GM19328 (cell line): Measurements from ENCODE around the gene AGFG1.

Experiments
- ATAC-seq: cut with Tn5 transposase; IDR thresholded peaks from one replicate; pipeline ENCODE4 v1.9.1; 2021; ENCODE audit warnings: mild to moderate bottlenecking, moderate library complexity; ENCODE audit not compliant: unreplicated experiment

The AGFG1 gene

DNA sequence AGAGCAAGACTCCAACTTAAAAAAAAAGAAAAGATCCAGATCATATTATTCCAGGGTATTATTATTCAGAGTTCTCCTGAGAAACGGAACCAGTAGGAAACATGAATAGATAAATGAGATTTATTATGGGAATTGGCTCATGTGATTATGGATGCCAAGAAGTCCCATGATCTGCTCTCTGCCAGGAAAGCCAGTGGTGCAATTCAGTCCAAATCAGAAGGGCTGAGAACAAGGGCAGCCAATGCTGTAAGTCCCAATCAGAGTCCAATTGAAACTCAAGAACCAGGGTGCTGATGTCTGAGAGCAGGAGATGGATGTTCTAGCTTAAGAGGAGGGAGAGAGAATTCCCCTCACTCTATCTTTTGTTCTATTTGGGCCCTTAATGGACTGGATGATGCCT, 134.5 kb downstream of the AGFG1 start:
- no peak for ATAC-seq

DNA sequence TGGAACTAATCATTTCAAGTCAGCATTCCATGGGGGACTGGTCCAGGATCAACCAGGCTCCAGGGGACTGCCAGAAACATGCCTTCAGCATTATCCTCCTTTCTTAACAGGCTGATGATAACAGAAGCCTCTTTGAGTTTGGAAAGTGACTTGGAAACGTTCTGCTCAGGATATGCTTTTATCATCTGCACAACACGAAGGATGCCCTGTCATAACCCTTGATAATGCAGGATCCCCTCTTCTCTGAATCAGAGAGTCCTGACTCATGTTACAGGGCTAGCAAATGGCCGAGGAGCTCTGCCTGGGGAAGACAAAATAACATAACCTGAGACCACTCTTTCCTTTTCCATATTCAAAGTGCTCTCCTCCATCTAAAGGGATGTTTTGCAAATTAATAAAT, 136.0 kb downstream of the AGFG1 start:
- ATAC-seq, result no peak

DNA sequence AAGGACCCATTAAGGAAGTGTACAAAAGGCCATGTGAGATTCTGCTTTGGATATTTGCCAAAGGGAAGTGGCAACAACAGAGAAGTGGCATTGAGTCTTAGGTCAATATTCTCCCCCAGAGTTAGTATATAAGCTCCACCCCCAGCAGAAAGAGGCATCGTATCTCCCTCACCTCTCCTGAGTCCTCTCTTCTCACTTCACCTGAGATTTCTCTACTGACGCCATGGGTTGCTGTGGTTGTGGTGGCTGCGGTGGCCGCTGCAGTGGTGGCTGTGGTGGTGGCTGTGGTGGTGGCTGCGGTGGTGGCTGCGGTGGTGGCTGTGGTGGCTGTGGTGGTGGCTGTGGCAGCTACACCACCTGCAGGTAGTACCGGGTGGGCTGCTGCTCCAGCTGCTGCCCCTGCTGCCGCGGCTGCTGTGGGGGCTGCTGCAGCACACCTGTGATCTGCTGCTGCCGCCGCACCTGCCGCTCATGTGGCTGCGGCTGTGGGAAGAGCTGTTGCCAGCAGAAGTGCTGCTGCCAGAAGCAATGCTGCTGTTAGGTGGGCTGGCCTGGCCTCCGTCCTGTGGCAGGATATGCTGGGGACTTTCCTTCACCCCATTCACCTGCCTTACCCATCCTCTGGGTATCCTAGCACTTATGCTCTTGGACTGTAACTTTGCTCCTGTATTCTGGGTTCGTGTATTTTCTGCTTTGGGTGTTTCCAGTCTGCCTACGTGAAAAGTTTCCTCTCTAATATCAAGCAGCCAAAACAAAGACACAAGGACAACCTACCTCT, 136.8 kb downstream of the AGFG1 start:
- ATAC-seq, result no peak

DNA sequence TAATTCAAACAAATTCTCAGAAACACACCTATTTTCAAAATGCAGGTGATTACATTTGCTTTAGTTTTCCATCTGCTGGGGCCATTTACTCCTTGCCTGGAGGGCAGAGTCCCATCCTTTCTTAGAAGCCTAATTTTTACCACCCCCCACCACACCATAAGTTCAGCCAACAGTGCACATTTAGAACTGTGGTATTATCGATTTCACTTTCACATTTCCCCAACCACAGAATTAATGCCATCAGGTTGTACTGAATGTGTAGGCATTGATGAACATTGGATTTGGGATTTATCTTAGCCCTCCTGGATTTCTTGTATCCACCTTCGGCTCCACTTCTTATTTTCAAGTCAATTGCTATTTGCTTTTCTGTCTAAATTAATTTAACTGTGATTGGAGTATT, 138.2 kb downstream of the AGFG1 start:
- no peak for ATAC-seq
